Ovary (tissue), 3 donors: ENCODE measurements around the gene PTPRU.

Experiments used
- CTCF ChIP-seq, 3 donors: fragments of 450-650 bp in 2 of 3; fragments of 200-600 bp in 1 of 3; IDR thresholded peaks; one replicate each; pipeline versions ENCODE4 v1.5.1 to v1.8.0; 2016 to 2022; ENCODE audit warnings: antibody characterized with exemption in 3 of 3, mild to moderate bottlenecking in 1 of 3
- POLR2A ChIP-seq: fragments of 450-650 bp; IDR thresholded peaks from one replicate; pipeline ENCODE4 v1.6.1; 2017; ENCODE audit warnings: antibody characterized with exemption, mild to moderate bottlenecking, moderate library complexity
- donor health status: DM: no; HTN: no; CAD: no.

GRCh38 chr1:29322861-29323585 is 86.7 kb downstream of the PTPRU start:
- TF ChIP-seq CTCF (IDR thresholded peaks at IDR 0.05) (no peak), POLR2A (no peak)
